HG02678 (cell line): ENCODE measurements around the gene MIPOL1.

Experiments used
- ATAC-seq: cut with Tn5 transposase; IDR thresholded peaks from one replicate; pipeline ENCODE4 v1.9.1; 2021; ENCODE audit warnings: mild to moderate bottlenecking, moderate library complexity; ENCODE audit not compliant: unreplicated experiment

MIPOL1 gene

DNA sequence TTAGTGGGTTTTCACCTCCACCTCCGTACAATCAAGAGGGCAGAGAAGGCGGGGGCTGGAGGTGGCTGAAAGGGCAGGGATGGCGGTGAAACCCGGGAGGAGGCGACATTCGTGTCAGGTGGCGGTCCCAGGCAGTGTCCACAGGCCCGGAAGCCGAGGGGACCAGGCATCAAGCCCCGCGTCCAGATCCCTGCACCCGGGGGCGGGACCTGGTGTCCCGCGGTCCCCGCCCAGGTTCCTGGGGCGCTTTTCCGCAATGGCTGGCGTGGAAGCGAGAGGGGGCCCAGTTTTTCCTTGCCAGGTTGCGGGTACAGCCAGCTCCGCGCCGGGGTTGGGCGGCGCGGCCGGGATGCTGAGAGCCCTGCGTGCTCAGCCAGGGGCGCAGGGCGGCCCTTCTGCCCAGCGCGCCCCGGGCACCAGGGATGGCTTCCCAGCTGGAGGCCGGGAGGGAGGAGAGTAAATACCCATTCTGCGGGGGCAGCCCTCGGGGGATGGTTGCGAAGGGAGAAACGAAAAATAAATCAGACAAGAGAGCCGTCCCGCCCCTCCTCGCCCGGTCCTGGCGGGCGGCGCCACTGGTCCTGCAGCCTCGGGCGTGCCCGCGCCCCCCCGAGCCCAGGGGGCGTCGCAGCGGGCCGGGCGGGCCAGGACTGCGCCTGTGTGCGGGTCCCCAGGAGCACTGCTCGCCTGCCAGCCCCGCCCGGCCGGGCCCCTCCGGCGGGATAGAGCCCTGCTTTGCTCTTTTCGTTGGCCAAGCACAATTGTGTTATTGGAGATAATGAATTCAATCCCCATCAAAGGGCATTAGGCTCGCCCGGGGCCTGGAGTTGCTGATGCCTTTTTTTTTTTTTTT, 385.8 kb downstream of the MIPOL1 start:
- ATAC-seq = no peak

DNA sequence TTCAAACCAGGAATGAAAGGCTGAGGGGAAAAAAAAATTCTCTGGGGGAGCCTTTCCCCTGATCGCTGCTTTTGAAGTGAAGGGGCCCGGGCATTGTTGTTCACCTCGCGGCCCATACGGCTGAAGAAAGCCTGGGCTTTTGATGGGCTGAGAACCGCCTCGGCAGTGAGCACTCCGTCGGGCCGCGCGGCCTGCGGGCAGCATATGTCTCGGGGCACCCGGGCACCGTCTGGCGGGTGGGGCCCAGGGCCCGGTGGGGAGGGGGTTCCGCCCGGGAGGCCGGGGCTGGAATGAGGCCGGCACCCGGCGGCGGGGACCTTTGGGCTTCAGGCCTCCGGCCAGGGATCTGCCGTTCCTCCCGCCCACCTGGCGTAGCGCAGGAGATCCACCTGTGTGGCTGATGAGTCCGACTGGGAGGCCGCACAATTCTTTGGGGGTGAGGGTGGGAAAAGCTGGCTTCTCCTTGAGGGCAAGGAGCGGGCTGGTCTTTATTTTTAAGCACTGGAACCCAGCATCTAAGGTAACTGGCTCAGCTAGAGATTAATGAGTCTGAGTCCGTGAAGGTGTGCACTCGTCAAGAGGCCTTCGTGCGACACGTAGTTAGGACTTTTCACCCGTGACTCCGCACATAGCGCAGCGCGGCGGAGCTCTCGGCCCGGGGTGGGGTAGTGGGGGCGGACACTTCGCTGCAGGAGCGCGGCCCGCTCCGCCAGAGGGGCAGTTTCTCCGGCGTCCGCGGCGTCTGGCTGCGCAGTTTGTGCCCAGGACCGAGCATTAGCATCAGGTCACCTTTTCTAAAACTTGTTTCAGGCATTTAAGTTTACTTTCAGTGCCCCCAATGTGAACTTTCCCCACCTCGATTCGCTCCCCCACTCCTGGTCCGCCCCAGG, 386.7 kb downstream of the MIPOL1 start:
- ATAC-seq = no peak

DNA sequence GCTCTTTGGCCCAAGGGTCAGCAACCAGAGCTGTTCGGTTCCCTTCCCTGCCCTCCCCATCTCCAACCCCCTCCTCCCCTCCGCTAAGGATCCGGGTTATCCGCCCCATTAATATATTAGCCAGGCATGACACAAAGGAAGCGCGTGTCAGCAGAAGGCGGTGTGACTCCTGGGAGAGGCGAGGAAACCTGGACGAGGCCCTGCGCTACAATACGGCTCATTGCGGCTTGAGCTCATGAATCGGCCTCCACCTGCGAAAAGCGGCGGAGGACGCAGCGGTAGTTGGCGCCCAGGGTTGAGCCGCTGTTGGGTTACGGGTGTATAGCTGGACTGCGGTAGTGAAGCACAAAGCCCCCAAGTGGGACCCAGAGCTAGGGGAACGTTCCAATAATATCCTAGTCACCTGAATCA, 387.4 kb downstream of the MIPOL1 start:
- ATAC-seq = no peak

DNA sequence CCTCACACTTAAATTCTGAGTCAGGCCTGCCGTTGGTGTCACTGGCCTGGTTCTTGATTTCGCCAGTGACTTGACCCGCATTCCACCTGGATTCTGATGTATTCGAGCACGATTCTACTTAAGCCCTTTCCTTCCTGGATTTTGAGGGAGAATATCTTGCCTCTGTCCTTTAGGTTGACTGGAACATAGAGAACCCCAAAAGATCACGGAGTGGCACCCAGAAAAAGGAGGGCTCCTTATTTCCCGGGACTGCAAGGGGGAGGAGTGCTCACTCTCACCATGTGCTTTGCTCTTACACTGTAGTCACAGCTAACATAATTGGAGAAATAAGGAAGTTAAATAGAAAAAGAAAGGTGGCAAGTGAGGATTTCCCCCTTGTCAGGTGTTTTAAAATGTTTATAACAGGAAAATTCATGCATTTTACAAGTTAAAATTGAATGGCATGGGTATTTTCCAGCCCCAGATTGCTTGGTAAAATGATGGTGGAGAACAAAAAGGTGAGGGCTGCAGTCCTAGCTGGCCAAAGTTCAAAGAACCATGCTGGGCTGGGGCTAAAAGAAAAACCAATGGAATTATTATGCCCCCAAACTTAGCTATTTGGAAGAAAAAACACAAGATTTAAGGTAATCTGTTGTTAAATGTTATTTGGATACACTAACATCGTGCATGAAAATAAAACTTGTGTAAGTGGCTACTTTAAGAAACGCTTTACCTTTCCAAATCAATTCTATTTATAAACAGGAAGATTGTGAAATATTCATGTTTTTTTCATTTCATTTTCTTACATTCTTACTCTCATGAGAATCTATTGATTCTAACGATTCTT, 388.4 kb downstream of the MIPOL1 start:
- ATAC-seq = no peak

DNA sequence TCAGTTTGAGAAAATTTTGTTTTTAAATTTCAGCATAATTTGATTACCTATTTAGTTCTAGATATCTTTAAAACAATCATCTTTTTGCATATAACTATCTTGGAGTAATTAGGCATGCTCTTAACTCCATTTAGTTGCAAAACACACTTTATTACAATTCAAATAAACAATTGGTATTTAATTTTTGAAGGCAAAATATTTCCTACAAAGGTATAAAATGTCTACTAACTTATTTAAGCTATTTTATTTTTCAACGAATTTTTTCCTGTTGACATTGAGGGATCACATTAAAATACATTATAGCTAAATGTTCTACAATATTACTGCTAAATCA, 389.0 kb downstream of the MIPOL1 start:
- ATAC-seq = no peak

DNA sequence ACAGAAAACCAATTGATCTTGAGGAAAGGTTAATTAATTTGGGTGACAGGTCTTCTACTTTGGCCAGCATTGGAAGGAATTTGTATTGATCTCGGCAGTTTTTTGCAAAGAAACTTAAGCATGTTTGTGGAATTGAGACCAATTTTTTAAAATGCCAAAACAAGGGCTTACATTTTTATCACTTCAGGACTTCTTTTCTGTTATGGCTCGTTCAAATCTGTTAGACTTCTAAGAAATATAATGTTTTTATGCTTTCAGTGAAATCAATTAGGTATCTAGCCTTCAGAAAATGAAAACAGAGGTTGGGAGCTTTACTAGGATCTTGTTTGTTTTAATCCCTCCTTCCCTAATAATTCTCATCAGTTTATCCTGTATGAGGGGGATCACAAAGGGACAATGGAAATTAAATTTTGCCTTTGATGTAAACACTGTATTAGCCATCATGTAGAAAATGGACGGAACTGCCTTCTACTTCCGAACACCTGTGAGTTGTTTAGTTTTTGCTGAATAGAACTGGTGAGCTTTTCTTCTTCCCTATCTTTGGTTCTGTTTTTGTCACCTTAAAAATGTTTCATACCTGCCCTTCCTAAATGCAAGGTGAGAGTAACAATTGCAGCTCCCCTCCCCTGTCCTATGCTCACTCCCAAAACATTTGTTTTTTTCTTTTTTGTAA, 389.5 kb downstream of the MIPOL1 start:
- no peak for ATAC-seq

DNA sequence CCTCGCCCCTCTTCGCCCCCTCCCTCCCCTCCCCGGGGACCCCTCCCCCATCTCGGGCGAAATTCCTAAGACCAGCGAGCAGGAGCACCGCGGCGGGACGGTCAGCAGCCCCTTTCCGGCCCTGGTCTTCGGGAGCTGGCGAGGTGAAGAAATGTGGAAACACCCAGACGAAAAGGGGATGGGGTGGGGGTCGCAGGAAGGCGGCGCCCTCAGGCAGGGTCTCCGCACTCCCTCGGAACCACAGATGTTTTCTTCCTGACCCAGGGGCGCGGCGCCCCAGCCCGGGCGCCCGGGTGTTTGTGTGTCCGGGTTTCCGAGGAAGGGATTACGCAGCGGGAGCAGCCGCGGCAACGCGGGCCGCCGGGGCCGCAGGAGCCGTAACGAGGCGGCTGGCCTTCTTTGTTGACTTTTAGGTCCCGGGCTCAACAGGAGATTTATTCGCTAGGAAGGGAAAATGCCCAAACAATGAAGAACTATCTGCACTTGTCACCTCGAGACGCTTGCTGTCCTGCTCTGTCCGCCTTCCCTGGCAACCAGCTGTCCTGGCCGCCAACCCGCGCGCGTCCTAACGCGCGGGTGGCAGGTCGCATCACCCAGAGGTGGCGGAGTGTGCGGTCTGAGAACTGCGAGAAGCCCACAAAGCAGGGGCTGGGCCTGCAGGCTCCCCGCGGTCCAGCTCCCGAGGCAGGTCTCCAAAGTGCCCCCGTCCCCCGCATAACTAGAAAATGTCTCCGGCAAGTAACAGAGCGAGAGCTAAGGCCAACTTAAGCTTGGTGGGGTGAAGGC, 390.3 kb downstream of the MIPOL1 start:
- no peak for ATAC-seq

DNA sequence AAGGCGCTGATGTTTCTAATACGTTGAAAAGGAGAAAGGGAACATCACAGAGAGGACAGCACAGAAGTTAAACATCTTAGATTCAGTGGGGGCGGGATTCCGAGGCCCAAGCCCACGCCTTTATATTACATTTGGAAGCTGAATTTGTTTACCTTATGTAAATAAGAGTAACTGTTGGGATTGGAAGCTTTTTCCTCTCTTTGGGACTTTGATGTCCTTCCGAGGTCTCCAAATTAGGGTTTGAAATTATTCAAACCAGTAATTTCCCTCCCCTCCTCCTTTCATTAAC, 390.9 kb downstream of the MIPOL1 start:
- ATAC-seq = no peak

DNA sequence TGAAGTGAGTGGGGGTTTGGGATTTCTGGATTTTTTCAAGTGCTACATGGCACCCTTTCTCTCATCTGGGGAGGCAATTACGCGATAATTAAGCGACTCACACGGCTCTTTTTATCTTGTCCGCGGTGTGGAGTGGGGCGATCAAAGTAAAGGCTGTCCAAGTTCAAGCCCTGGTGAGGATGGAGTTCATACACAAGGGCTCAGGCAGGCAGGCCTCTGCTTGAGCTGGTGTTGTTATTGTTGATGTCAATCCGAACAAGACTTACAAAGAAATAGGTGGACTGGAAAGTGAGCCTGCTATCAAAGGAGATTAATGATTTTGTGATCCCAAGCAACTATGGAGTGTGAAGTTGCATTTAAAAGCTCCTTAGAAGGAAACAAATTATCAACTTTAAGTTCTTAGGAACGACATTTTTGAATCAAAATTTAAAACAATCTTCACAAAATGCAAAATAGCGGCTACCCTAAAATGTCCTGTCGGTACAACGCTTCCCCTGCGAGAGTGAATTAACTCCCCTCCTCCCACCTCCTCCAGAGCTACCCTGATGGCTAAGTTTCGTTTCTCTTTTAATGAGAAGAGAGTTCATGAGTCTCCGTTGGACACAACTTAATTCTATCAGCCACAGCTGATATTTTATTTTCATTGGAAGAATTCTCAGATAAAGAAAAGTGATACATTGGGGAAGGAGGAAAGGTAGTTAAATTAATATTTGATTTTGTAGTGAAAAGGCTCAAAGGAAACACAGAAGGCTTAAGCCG, 391.4 kb downstream of the MIPOL1 start:
- ATAC-seq = no peak

DNA sequence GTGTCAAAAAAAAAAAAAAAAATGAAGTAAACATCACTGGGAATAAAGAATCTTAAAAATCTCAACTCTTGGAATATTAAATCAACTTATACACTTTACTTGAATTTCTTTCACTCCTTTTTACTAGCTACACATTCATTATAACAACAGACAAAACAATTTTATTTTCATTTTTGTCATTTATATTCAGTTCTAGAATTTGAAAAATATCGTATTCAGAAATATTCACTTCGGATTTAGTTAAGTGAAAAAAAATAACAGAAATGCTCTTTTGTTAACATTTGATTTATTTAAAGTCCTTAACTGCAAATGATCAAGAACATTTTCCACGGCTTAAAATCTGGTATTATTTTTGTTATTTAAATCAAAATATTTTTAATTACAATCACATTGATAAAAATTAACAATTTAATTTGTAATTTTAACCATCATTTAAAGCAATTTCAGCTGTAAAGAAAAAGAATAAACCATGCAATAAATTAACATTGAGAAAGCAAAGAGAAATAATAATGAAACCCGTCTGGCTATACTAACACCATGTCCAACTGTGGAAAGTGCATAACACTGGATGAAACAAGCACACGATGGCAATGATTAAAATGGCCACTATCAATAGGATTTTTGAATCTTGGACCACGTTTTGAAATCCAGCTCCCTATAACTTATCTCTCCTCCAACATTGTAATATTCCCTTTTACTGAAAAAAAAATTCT, 392.1 kb downstream of the MIPOL1 start:
- ATAC-seq = no peak

DNA sequence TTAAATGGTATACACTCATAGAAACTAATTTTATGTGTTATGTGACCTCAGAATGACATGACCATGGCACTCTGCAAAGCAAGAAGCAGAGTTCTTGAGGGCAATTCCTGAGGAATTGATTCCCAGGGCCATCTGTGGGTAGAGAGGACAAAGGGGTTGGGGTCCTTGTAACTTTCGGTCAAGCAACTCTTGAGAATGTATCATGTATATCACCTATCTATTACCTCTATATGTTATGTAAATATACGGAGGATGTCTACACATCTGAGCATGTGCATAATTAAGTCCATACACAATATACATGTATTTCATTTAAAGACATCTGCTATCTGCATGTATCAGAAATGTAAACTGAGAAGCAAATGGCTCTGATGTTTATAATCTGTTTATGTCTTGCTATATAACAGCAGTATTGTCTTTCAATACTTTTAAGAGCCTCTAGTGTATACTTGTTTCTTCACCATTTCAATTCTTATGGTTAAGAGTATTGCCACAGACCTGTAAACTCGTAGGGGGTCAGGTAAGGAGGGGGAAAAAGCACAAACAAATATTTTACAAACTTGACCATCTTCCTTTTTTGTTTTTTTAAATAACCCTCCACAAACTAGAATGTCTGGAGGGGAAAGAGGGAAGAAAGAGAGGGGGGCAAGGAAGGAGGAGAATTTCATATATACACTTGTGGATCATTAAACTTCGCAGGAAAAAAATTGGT, 392.8 kb downstream of the MIPOL1 start:
- ATAC-seq = no peak

DNA sequence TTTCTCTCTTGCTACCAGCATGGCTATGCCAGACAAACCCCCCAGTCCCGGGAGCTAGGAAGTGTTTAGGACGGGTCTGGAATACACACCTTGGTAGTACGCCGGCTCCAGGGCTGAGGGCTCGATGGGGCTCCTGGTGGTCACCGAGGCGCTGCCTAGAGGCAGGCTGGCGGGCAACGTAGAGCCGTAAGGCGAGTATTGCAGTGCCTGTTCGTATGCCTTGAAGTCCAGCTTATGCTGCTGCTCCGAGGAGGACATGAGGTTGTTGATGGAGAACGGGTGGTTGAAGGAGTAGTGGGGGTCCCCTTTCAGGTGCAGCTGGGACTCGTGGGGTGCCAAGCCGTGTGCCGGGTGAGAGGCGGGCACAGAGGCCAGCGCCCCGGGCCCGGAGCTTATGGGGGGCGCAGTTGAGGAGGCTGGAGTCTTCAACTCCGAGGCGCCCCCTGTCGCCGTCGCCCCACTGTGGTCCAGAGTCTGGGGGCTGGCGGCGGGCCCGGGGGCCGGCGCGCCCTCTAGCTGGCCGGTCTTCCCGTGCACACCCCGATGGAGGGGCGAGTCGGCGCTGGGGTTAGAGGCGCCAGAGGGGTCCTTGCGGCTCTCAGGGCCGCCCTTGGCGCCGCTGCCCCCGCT, 393.7 kb downstream of the MIPOL1 start:
- ATAC-seq = no peak

DNA sequence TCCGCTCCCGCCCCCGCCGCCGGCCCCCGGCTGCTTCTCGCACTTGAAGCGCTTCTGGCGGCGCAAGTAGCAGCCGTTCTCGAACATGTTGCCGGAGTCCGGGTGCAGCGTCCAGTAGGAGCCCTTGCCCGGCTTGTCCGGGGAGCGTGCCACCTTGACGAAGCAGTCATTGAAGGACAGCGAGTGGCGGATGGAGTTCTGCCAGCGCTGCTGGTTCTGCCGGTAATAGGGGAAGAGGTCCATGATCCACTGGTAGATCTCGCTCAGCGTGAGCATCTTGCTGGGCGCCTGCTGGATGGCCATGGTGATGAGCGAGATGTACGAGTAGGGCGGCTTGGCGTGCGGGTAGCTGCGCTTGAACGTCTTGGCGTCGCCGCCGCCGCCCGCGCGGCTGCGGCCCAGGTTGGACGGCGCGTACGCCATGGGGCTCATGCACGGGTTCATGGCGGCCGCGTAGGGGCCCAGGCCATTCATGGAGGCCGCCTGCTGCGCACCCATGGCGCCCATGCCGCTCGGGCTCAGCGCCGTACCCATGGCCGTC, 394.3 kb downstream of the MIPOL1 start:
- ATAC-seq = no peak

DNA sequence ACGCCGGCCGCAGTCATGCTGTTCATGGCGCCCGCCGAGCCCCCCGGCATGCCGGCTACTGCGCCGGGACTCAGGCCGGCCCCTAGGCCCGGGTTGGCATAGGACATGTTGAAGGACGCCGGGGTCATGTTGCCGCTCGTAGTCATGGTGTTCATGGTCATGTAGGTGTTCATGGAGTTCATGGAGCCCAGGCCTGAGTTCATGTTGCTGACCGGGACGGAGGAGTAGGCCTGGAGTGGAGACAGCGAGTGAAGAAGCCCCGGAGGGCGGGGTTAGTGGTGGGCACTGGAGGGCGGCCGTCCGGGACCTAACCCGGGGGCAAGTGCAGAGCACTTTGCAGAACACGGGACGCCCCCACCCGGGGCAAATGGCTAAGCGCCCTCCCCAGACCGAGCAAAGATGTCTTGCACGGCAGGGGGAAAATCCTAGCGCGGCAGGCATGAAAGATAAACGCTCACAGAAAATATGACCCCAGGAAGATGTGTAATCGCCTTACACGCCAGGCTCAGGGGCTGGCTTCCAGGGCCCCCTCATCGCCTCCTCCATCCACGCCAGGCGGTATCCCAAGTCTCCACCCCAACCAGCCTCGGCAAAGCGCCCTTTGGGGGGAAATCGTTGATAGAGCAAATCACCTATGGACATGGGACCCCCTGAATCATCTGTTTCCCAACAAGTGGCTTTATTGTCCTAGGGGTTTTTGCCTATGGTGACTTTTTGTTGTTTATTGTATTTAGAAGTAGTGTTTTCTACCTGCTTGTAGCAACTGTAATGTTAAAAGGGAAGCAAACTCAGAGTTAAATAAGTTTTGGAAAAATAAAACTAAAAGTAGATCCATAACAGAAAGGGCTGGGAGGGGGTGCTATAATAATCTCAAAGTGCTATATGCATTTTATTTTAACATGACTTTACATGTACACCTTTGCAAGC, 395.0 kb downstream of the MIPOL1 start:
- ATAC-seq = no peak

DNA sequence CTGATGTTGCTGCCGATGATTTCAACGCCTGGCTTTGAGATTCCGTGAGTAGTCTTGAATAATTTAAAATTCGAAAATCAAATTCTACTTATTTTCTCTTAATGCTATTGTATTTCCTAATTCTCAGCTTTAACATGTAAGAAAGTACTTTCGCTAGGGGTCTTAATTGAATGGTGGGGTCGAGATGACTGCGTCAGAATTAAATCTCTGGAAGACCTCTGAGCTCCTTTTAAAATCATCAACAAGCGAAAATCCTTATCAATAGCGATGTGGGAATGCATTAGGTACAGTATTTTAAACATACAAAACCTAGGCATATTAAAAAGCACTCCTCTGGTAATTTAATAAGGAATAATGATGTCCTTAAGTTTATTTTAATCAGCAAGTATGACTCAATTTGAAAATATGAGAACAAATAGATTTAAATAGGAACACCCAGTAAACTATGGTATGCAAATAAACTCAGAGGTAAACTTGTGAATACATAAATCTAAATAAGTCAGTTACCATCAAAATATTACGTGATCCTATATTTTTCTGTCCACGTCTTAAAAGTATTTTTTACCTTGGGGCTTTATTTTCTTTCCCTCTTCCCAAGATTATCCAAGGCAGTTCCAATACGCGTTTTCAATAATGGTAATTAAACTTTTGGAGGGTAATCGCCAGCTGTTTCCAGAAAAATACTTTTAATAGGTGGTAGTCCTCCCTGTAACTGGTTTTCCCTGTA, 395.9 kb downstream of the MIPOL1 start:
- ATAC-seq = no peak
